T follicular helper cell (primary cell): Measurements from ENCODE around the gene ADAMTS4.

Experiments used
- DNase-seq: peaks from one replicate; pipeline ENCODE4 v3.0.0-alpha.2; 2020; ENCODE audit warnings: low read depth

Gene ADAMTS4

GRCh38 chr1:161153176-161153575 lies 45.7 kb downstream of the ADAMTS4 start:
- DNase-seq, result no peak

- no peak for DNase-seq
Measured at GRCh38 chr1:161145832-161146231, 53.0 kb downstream of the ADAMTS4 start.

GRCh38 chr1:161140755-161141400 lies 58.0 kb downstream of the ADAMTS4 start:
- DNase-seq, result no peak

- DNase-seq, result no peak
Measured at GRCh38 chr1:161139766-161140165, 59.1 kb downstream of the ADAMTS4 start.

- no peak for DNase-seq
Measured at GRCh38 chr1:161138431-161138830, 60.4 kb downstream of the ADAMTS4 start.

- DNase-seq, result no peak
Measured at GRCh38 chr1:161137881-161138280, 61.0 kb downstream of the ADAMTS4 start.
